Mesenteric fat pad (tissue), 1 donor: ENCODE results near the gene PDIA6. TPM values are rescaled to one million over a fixed set of nuclear protein-coding genes. Genes with fewer than 3 reads are reported as not detected.
"Not testable (repeated sequence)": the region's sequence is repeated elsewhere in the genome, so short reads cannot be mapped to it uniquely, and the experiment has no call there.

Experiments
- DNase-seq: peaks from one replicate; pipeline ENCODE4 v3.0.0-alpha.2; 2020; ENCODE audit warnings: low spot score
- total RNA-seq: library from RNA; stranded (reverse); fragmentation: NEBNext Ultra II Directional; extraction: Animal tissue kit (Norgen Biotek cat#: 25700); gene quantifications from one replicate; pipeline ENCODE4 v1.2.1, GENCODE V29; 2021
- donor health status: DM: yes; HTN: yes; CAD: no.

Gene PDIA6
- total RNA-seq, 1 donor from 2014 or later: 157 TPM

GRCh38 chr2:10833021-10833420 is 20.4 kb upstream of the PDIA6 start:
- no peak for DNase-seq

DNA sequence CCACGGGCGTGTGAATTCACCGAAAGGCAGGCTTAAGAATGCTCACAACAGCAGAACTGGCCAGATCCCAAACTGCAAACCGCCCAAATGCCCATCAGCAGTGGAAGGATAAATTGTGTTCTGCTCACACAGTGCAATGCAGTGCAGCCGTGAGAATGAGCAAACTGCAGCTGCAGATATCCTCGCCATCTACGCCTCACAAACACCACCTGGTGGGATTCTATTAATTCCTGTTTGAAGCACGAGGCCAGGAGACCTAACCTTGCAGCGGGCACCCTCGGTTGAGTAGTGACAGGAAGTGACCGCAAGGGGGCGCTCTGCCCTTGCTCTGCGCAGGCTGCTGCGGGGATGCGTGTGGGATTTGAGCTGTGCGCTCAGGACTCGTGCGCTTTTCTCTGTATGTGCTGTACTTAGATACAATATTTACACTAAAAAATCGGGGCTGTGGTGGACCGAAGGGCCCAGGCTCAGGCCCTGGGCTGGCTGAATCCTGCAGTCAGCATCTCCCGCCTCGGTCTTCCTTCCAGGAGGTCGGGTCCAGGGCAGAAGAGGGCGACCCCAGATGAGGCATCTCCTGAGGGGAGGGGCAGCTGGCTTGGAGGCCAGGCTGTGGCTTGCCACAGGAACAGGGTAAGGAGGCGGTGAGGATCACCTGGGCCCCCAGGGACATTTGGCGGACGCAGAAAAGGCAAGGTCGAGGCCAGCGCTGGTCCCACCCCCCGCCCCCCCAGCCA is 19.8 kb upstream of the PDIA6 start:
- no peak for DNase-seq

GRCh38 chr2:10831400-10831985 is 18.9 kb upstream of the PDIA6 start:
- DNase-seq: no peak

DNA sequence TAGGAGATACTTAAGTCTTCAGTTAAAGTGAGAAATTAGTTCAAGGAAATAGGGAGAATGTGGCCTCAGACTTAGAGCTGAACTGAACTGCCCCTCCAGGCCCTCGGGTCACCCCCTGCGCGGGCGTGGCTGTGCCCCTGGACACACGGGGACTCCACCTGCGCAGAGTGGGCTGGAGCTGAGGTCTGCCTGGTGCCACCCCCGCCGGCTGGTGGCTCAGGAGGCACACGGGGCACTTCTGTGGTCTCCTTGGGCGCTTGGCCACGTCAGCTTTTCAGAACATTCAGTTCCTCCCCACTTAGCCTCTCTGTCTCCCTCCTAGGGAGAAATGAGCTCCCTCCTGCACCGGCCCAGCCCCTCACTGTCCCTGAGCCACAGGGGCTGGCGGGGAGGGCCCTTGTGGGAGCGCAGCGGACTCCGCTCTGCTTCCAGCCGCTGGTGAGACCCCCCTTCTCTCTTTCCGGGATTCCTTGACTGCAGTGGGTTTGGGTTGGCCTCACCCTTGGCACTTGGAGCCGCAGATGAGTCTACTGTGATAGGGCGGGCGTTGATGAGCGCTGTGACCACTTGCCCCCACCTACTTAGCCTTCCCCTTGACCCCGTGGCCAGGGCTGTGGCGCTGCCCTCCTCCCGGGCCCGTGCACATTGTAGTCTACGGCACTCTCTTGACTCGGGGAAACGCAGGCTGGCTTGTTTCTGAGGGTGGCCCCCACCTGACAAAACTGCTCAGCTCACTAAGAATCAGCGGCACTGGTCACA is 18.2 kb upstream of the PDIA6 start:
- DNase-seq: no peak

DNA sequence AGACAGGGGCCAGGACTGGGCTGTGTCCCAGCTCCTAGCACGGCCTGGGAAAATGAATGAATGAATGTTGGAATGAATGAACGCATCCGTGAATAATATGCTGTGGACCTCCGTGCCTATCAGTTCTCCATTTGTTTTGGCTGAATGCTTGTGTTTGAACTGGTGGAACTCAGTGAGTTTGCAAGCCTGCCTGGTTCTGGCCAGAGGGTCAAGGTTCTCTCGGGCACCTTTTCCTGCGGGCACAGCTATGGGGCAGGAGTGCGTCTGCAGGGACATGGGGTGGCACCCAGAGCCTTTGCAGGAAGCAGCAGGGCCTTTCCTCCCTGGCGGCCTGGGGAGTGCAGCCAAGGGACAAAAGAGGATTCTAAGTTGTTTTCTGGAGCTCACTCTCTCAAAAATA is 17.6 kb upstream of the PDIA6 start:
- no peak for DNase-seq

DNA sequence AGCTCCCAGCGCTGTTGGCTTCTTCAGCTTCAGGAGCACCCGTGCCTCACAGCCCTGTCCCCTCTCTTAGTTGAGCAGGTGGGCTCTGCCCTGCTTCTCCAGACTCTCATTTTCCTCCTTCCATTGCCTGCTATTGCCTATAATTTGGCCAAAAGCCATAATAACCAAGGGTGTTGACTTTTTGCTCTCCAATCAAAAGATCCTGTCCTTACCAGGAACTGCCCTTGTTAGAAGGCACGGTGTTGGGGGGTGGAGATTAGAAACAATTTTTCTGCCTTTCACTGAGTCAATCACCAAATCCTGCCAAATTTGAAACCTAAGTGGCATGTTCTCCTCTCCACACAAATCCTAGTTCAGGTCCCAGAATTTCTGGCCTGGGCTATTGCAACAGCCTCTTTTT is 16.7 kb upstream of the PDIA6 start:
- DNase-seq: no peak

GRCh38 chr2:10828346-10828745 is 15.8 kb upstream of the PDIA6 start:
- no peak for DNase-seq

DNA sequence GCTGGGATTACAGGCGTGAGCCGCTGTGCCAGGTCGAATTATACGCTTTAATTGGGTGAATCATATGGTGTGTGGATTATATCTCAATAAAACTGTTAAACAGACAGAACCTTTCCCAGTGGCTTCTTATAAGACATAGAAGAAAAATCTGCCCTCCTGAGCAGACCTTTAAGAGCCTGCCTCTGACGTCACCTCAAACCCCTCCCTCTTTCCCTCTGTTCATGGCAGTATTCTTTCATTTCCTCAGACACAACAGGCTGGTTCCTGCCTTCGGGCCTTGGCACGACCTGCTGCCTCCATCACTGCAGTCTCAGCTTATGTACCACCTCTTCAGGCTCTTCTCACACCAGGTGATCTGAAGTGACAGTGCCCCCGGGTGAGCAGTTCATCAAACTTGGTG is 14.0 kb upstream of the PDIA6 start:
- peak; percentile 43 for DNase-seq

- DNase-seq: peak; percentile 1
These were observed 13.4 kb upstream of the PDIA6 start for GRCh38 chr2:10826026-10826425.

- DNase-seq: peak; percentile 11
These were observed 11.6 kb upstream of the PDIA6 start for GRCh38 chr2:10824191-10824590.

- DNase-seq: peak; percentile 45
These were observed 8.6 kb upstream of the PDIA6 start for GRCh38 chr2:10820978-10821695.

DNA sequence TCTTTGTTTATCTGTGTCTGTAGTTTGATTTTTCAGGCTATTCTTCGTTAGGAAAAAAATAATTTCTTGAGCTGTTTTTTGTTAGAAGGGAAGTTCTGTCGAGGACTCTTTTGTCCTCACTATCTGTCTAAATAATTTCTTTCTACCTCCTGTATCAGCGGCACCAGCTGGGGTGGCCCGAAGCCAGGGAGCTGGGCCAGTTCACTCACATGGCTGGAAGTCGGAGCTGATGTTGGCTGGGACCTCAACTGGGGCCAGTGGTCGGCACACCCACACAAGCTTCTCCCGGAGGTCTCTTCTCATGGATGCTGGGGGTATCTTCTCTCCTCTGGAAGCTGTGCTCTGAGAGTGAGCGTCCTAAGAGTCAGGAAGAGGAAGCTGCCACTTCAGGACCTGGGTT is 8.0 kb upstream of the PDIA6 start:
- peak; percentile 59 for DNase-seq

DNA sequence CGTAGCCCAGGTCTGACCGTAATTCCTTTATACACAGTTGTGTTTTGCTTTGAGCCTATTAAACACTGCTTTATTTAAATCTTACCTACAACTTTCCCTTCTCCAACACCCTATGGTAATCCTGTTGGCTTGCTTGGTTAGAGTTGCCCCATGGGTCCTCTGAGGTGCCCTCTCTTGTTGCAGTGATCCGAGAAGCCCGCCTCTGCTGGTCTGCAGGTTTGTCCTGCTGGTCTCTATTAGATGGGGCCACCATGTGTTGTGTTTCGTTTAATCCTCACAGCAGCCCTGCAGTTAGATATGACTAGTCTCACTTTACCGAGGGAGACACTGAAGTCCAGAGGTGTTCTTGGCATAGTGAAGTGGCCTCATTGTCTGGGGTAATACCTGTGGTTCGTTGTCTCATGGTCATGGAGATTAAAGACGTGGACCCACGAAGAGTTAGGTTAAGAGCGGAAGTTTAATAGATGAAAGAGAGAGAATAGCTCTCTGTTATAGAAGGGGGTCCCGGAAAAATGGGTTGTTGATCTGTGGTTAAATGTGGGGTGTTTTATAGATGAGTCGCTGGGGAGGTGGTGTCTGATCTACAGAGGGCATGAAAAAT is 7.2 kb upstream of the PDIA6 start:
- DNase-seq: no peak

- no peak for DNase-seq
These were observed 6.4 kb upstream of the PDIA6 start for GRCh38 chr2:10818984-10819383.

DNA sequence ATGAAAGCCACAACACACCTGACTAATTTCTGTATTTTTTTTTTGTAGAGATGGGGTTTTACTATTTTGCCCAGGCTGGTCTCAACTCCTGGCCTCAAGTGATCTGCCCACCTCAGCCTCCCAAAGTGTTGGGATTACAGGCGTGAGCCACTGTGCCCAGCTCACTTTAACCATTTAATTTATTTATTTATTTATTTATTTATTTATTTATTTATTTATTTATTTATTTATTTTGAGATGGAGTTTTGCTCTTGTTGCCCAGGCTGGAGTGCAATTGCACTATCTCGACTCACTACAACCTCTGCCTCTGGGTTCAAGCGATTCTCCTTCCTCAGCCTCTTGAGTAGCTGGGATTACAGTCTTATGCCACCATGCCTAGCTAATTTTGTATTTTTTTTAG is 5.7 kb upstream of the PDIA6 start:
- DNase-seq: not testable (repeated sequence)

DNA sequence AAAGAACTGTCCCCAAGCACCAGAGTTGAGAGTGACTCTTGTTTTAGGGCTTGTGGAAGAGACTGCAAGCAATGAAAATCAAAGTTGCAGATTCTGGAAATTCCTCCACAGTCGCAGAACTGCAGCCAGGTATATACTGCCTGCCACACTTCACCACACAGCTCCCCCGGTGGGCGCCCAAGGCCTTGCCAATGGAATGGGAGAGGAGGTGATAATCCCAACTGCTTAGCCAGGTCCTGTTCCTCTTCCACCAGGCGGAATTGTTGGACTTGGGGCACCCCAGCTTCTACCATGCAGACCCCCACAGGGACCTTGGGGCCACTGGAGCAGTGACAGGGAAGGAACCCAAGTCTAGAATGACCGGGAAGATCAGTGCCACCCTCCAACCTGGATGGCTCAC is 4.8 kb upstream of the PDIA6 start:
- DNase-seq: peak; percentile 82

DNA sequence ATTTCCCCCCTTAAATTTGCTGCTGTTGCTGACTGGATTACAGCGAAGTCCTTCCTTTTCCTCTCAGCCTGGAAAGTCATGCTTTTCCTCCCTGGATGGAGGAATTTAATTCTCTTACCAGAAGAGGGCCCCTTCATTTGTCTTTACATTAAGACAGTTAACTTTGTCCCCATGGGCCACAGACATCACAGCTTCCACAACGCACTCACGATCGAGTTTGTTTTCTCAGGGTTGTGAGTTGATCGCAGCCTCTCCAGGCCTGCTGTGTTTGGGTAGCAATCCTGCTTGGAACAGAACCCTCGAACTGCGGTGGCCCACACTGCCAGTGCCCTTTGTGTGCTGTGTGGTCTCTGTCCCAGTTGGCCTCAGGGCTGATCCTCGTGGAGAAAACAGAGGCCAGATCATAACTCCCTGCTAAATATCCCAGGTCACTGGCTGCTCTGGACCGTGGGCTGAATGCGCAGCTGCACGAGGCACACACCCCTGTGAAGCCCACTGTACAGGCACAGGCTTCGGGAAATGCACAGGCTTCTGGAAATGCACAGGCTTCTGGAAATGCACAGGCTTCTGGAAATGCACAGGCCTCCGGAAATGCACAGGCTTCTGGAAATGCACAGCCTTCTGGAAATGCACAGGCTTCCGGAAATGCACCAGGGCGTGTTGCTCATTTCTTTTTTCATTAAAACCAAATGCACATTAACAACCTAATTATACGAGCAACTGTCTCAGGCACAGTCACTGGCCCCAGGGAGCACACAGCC is 2.2 kb upstream of the PDIA6 start:
- DNase-seq: peak; percentile 82

- peak; percentile 75 for DNase-seq
These were observed 1.6 kb upstream of the PDIA6 start for GRCh38 chr2:10814142-10814541.

GRCh38 chr2:10813163-10814138 is 866 bp upstream of the PDIA6 start:
- DNase-seq: peak; percentile 67
